HG03457 (cell line): ENCODE measurements around the gene COL4A2.
"Not testable (repeated sequence)": the region's sequence is repeated elsewhere in the genome, so short reads cannot be mapped to it uniquely, and the experiment has no call there.

Experiments used
- ATAC-seq: cut with Tn5 transposase; IDR thresholded peaks from one replicate; pipeline ENCODE4 v1.9.1; 2021; ENCODE audit warnings: moderate number of reproducible peaks; ENCODE audit not compliant: unreplicated experiment

COL4A2 gene

GRCh38 chr13:110374431-110375370 lies 67.6 kb downstream of the COL4A2 start:
- no peak for ATAC-seq

GRCh38 chr13:110376120-110376519 lies 69.0 kb downstream of the COL4A2 start:
- no peak for ATAC-seq

GRCh38 chr13:110377178-110377825 lies 70.2 kb downstream of the COL4A2 start:
- ATAC-seq: no peak

GRCh38 chr13:110377826-110378201 lies 70.7 kb downstream of the COL4A2 start:
- no peak for ATAC-seq

GRCh38 chr13:110379358-110379757 lies 72.3 kb downstream of the COL4A2 start:
- ATAC-seq: no peak

- no peak for ATAC-seq
Measured at GRCh38 chr13:110379905-110380341, 72.8 kb downstream of the COL4A2 start.

GRCh38 chr13:110380359-110381028 lies 73.4 kb downstream of the COL4A2 start:
- no peak for ATAC-seq

- ATAC-seq: no peak
Measured at GRCh38 chr13:110381029-110381360, 73.9 kb downstream of the COL4A2 start.

- ATAC-seq: no peak
Measured at GRCh38 chr13:110382229-110382628, 75.1 kb downstream of the COL4A2 start.

GRCh38 chr13:110382830-110383229 lies 75.7 kb downstream of the COL4A2 start:
- ATAC-seq: no peak

GRCh38 chr13:110387451-110388107 lies 80.5 kb downstream of the COL4A2 start:
- peak; percentile 94 for ATAC-seq

GRCh38 chr13:110388108-110388943 lies 81.2 kb downstream of the COL4A2 start:
- no peak for ATAC-seq

GRCh38 chr13:110390567-110390966 lies 83.5 kb downstream of the COL4A2 start:
- no peak for ATAC-seq

- no peak for ATAC-seq
Measured at GRCh38 chr13:110391273-110391672, 84.2 kb downstream of the COL4A2 start.

GRCh38 chr13:110392510-110393240 lies 85.6 kb downstream of the COL4A2 start:
- ATAC-seq: no peak

GRCh38 chr13:110393761-110394160 lies 86.7 kb downstream of the COL4A2 start:
- no peak for ATAC-seq

- ATAC-seq: no peak
Measured at GRCh38 chr13:110394371-110394841, 87.3 kb downstream of the COL4A2 start.

GRCh38 chr13:110395616-110396015 lies 88.5 kb downstream of the COL4A2 start:
- not testable (repeated sequence) for ATAC-seq

GRCh38 chr13:110396476-110396875 lies 89.4 kb downstream of the COL4A2 start:
- ATAC-seq: no peak
